Neural crest cell (in vitro differentiated cells): ENCODE results near the gene RPA1. TPM values are rescaled to one million over a fixed set of nuclear protein-coding genes. Genes with fewer than 3 reads are reported as not detected.

Experiments used
- DNase-seq: peaks from one replicate; pipeline ENCODE4 v3.0.0; 2021; ENCODE audit warnings: low read depth, mixed read lengths, low spot score
- H3K27ac Mint-ChIP-seq: one replicate; pipeline ENCODE4 v1.8.0; 2021; ENCODE audit warnings: mild to moderate bottlenecking, mixed read lengths; ENCODE audit not compliant: unreplicated experiment
- H3K27me3 Mint-ChIP-seq: 2 replicates; pipeline ENCODE4 v1.8.0; 2021; ENCODE audit warnings: low read depth, mild to moderate bottlenecking, mixed read lengths
- H3K36me3 Mint-ChIP-seq: 2 replicates; pipeline ENCODE4 v1.8.0; 2021; ENCODE audit warnings: low read depth, mild to moderate bottlenecking, mixed read lengths
- H3K4me1 Mint-ChIP-seq: 2 replicates; pipeline ENCODE4 v1.8.0; 2021; ENCODE audit warnings: mixed read lengths
- H3K4me3 Mint-ChIP-seq: one replicate; pipeline ENCODE4 v1.8.0; 2021; ENCODE audit warnings: mild to moderate bottlenecking, mixed read lengths
- H3K9me3 Mint-ChIP-seq: 2 replicates; pipeline ENCODE4 v1.8.0; 2021; ENCODE audit warnings: mixed read lengths
- total RNA-seq: library from RNA; stranded (reverse); gene quantifications from 2 replicates; pipeline ENCODE4 v1.2.1, GENCODE V29; 2021
- TF ChIP-seq, protein P1 (sequence below): fragments of 200-600 bp; sonication (generic); conservative IDR thresholded peaks from 2 replicates; pipeline ENCODE4 v1.5.0; 2021; ENCODE audit warnings: antibody characterized with exemption, mild to moderate bottlenecking

RPA1 gene
- total RNA-seq, 1 donor from 2014 or later = 215 TPM

DNA sequence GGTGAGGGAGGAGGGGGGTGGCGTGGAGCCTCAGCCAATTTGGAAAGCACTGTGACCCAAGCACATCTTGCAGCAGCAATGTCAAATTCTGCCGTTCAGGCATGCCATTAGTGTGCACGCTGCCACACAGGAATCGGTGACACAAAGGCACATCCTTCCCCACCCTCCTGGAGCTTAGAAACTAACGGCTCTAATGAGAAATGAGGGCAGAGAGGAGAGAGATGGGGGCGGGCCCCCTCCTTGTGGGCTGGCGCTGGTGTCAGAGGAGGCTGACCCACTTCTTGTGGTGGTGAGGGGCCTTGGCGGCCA is 100.5 kb downstream of the RPA1 start:
- Mint-ChIP-seq H3K4me3 (no peak overlapping the region), H3K9me3 (no peaks in the 10 kb centered on the region), H3K36me3 (no peaks in the 10 kb centered on the region), H3K27me3 (no peaks in the 10 kb centered on the region), H3K27ac (no peak overlapping the region), H3K4me1 (peaks cover 18% of the 10 kb centered on the region)
- TF ChIP-seq, protein P1, sequence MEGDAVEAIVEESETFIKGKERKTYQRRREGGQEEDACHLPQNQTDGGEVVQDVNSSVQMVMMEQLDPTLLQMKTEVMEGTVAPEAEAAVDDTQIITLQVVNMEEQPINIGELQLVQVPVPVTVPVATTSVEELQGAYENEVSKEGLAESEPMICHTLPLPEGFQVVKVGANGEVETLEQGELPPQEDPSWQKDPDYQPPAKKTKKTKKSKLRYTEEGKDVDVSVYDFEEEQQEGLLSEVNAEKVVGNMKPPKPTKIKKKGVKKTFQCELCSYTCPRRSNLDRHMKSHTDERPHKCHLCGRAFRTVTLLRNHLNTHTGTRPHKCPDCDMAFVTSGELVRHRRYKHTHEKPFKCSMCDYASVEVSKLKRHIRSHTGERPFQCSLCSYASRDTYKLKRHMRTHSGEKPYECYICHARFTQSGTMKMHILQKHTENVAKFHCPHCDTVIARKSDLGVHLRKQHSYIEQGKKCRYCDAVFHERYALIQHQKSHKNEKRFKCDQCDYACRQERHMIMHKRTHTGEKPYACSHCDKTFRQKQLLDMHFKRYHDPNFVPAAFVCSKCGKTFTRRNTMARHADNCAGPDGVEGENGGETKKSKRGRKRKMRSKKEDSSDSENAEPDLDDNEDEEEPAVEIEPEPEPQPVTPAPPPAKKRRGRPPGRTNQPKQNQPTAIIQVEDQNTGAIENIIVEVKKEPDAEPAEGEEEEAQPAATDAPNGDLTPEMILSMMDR = no peak
- DNase-seq = no peak

DNA sequence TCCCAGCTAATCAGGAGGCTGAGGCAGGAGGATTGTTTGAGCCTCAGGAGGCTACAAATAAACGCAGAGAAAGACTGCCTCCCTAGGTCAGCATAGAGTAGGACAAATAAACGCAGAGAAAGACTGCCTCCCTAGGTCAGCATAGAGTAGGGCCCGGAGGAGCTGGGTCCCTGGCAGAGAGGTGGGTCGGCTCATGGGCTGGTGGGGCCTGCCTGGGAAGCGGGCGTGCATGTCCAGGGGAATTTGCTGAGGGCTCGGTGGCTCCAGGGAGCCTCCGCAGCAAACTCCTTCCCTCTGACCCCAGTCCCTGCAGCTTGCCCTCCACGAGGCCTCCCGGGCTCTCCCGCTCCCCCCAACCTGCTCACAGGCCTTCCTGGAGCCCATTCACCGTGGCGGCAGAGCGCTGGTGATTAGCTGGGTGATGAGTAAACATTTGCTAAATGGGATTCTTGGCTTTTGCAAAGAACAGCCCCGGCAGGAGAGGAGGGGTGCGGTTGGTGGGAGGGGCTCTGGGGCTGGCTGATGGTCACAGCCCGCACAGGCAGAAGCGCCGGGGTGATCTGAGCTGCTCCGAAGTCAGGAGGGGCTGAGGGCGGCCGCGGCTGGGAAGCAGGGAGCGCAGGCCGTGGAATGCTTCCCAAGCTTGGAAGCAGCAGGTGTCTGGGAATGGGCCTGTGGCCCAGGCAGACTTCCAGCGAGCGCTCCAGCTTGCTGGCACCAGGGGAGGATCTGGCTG is 102.2 kb downstream of the RPA1 start:
- no peaks in the 10 kb centered on the region for H3K9me3 Mint-ChIP-seq
- no peak overlapping the region for H3K4me3 Mint-ChIP-seq
- no peak overlapping the region for H3K27ac Mint-ChIP-seq
- DNase-seq = no peak
- H3K36me3 Mint-ChIP-seq = no peaks in the 10 kb centered on the region
- H3K4me1 Mint-ChIP-seq = peaks cover 21% of the 10 kb centered on the region
- TF ChIP-seq, protein P1 = no peak
- no peaks in the 10 kb centered on the region for H3K27me3 Mint-ChIP-seq

DNA sequence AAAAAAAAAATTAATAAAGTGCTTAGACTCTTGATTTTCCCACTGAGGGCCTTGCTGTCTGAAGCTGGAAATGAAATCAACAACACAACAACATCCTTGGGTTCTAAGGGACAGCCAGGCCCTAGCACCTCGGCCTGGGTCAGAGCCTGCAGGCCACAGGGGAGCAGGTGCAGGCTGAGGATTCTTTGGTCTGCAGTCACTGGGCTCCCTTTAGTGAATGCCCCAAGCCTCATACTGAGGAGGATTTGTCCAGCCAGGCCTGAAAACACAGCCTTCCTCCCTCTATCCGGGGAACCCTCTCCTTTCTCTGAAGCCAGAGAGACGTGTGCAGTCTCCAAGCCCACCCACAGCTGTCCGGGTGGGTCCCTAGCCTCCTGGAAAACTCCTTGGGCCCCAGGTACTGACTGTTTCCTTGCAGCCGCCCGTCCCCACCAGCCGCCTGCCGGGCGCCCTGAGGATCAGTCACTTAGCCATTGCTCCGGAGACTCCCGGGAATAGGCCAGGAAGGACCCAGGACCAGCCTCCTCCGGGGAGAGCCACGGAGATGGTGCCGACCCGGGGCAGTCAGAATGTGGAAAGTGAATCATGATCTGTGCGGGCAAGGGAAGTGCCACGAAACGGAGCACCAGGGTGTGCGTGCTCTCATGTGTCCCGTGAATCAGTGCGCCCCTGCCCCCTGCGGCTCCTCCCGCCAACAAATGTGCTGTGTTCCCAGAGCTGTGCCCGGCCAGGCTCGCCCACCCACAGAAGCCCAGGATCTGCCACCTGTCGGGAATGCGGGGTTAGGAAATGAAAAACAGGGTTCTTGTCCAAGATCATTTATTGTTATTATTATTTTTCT is 104.3 kb downstream of the RPA1 start:
- H3K9me3 Mint-ChIP-seq = no peaks in the 10 kb centered on the region
- H3K27me3 Mint-ChIP-seq = no peaks in the 10 kb centered on the region
- DNase-seq = no peak
- H3K4me1 Mint-ChIP-seq = peaks cover 21% of the 10 kb centered on the region
- no peak overlapping the region for H3K27ac Mint-ChIP-seq
- no peak overlapping the region for H3K4me3 Mint-ChIP-seq
- H3K36me3 Mint-ChIP-seq = no peaks in the 10 kb centered on the region
- TF ChIP-seq, protein P1 = no peak

- no peaks in the 10 kb centered on the region for H3K36me3 Mint-ChIP-seq
- no peak for DNase-seq
- no peaks in the 10 kb centered on the region for H3K9me3 Mint-ChIP-seq
- TF ChIP-seq, protein P1 = no peak
- no peak overlapping the region for H3K4me3 Mint-ChIP-seq
- peaks cover 20% of the 10 kb centered on the region for H3K4me1 Mint-ChIP-seq
- H3K27me3 Mint-ChIP-seq = no peaks in the 10 kb centered on the region
- H3K27ac Mint-ChIP-seq = peak overlapping the region; percentile 31
These were observed 105.1 kb downstream of the RPA1 start for GRCh38 chr17:1934901-1935300.

DNA sequence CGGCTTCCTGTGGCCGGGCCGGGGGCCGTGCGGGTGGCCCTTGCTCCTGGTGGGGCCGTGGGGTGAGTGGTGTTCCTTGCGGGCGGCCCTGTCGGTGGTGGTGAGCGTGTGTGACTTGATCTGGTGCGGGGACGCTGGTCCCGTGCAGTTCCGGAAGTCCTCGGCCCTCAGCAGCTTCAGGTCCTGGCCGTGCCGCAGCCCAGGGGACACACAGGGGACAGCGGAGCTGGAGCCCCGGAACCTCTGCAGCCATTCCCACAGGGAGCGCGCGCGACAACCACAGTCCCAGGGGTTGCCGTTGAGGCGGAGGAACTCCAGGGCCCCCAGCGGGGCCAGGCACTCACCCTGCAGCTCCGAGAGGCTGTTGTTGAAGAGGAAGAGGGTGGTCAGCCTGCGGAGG is 107.0 kb downstream of the RPA1 start:
- Mint-ChIP-seq H3K9me3 (no peaks in the 10 kb centered on the region), H3K27me3 (no peaks in the 10 kb centered on the region), H3K4me1 (peaks cover 12% of the 10 kb centered on the region), H3K27ac (no peak overlapping the region), H3K36me3 (no peaks in the 10 kb centered on the region), H3K4me3 (no peak overlapping the region)
- DNase-seq = no peak
- TF ChIP-seq, protein P1 = no peak
